Common myeloid progenitor, CD34-positive (primary cell): Measurements from ENCODE around the gene DLX1.
A peak's percentile ranks its signal among the peaks of the same experiment; 100 is the strongest.

Experiments used
- CTCF ChIA-PET: fragments of 350-600 bp; sonication (Branson Sonifier 250); formaldehyde crosslinking; loops from one replicate; lab custom pipeline; 2021; ENCODE audit warnings: antibody characterized with exemption; lab: Charles Lee
- POLR2A ChIA-PET: fragments of 350-600 bp; sonication (Branson Sonifier 250); formaldehyde crosslinking; loops from one replicate; lab custom pipeline; 2021; ENCODE audit warnings: antibody characterized with exemption; lab: Charles Lee
- DNase-seq, 3 donors: peaks; one replicate each; pipeline versions ENCODE4 v3.0.0 to v3.0.0-alpha.2; 2013
- H3K27ac ChIP-seq, 2 experiments: 1 replicate in 1 of 2; 2 replicates in 1 of 2; pipeline ENCODE4 v1.7.0; 2013; ENCODE audit warnings: inconsistent platforms in 2 of 2, low read length in 2 of 2, mild to moderate bottlenecking in 2 of 2, low read depth in 1 of 2, moderate library complexity in 1 of 2; ENCODE audit not compliant: severe bottlenecking in 2 of 2, insufficient read depth in 1 of 2, poor library complexity in 1 of 2
- H3K27me3 ChIP-seq, 5 experiments: replicated peaks in 2 of 5; 1 replicate in 3 of 5; 2 replicates in 2 of 5; pipeline versions ENCODE4 v1.6.1 to v1.7.0; 2013; ENCODE audit warnings: low read length in 4 of 5, mild to moderate bottlenecking in 2 of 5, moderate library complexity in 2 of 5, inconsistent platforms in 1 of 5; ENCODE audit not compliant: insufficient read depth in 5 of 5, control insufficient read depth in 4 of 5
- H3K36me3 ChIP-seq, 4 experiments: 1 replicate in 2 of 4; 2 replicates in 2 of 4; pipeline versions ENCODE4 v1.6.1 to v1.7.0; 2013; ENCODE audit warnings: low read length in 3 of 4, control low read depth in 1 of 4, mild to moderate bottlenecking in 1 of 4; ENCODE audit not compliant: control insufficient read depth in 4 of 4, insufficient read depth in 4 of 4
- H3K4me1 ChIP-seq, 4 experiments: 1 replicate in 3 of 4; 2 replicates in 1 of 4; pipeline versions ENCODE4 v1.6.1 to v1.7.1; 2013; ENCODE audit warnings: low read length in 3 of 4, mild to moderate bottlenecking in 3 of 4, control low read depth in 1 of 4, inconsistent platforms in 1 of 4, moderate library complexity in 1 of 4; ENCODE audit not compliant: control insufficient read depth in 4 of 4, insufficient read depth in 4 of 4; ENCODE audit errors: control extremely low read depth in 1 of 4
- H3K4me3 ChIP-seq, 7 experiments: 1 replicate in 4 of 7; 2 replicates in 3 of 7; pipeline versions ENCODE4 v1.5.1 to v1.7.0; 2013; ENCODE audit warnings: mild to moderate bottlenecking in 7 of 7, low read length in 6 of 7, moderate library complexity in 6 of 7, inconsistent platforms in 2 of 7, low read depth in 2 of 7, control low read depth in 1 of 7; ENCODE audit not compliant: insufficient read depth in 4 of 7, control insufficient read depth in 1 of 7; ENCODE audit errors: extremely low read depth in 1 of 7
- H3K9me3 ChIP-seq, 5 experiments: 1 replicate in 4 of 5; 2 replicates in 1 of 5; pipeline versions ENCODE4 v1.6.1 to v1.7.1; 2013; ENCODE audit warnings: low read length in 4 of 5, mild to moderate bottlenecking in 2 of 5, inconsistent platforms in 1 of 5, low read depth in 1 of 5, moderate library complexity in 1 of 5; ENCODE audit not compliant: control insufficient read depth in 4 of 5, insufficient read depth in 2 of 5; ENCODE audit errors: control extremely low read depth in 1 of 5
- WGBS: methylation state at CpG from one replicate; pipeline ENCODE4 v1.1.5; 2013; ENCODE audit not compliant: insufficient coverage; 5-methylcytosine and 5-hydroxymethylcytosine counted together

The DLX1 gene

DNA sequence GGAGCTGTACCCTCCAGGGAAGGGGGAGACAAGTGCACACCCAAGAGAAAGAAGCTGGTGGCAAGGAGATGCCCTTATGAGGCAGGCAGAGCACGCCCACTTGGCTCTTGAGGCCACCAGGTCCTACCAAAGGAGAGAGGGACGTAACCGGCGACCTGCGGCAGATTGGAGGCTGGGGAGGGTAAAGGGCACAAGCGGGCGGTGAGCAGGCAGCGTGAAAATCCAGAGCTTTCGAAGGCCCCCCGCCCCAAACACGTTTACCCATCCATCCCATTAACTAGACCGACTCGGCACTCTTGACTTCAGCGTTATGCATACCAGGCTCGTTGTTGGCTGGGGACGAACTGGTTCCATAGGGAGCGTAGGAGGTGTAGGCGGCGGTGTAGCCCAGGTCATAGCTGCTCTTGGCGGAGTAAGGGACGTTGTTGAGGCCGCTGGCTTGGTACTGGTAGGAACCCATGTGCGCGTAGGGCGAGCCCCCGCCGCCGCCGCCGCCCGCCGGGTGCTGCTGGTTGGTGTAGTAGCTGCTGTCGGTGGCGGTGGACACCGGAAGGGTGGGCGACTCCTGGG lies 16.6 kb downstream of the DLX1 start:
- Histone ChIP-seq H3K9me3 (no peaks in the 10 kb centered on the region), H3K36me3 (no peaks in the 10 kb centered on the region), H3K27me3 (peaks cover 19 to 100% (median 64%) of the 10 kb centered on the region in 5 experiments), H3K4me1 (peaks cover 8 to 69% (median 66%) of the 10 kb centered on the region in 4 experiments), H3K4me3 (peak overlapping the region in 6 of 7 experiments; percentile 12 to 74 (median 64)), H3K27ac (no peak overlapping the region)
- ChIA-PET POLR2A (interaction anchor here (0.9 to 1.3 kb wide), 2 partner anchors 8 to 19 kb away, joined by 3 read pairs; no protein-coding TSS in a partner anchor), CTCF (interaction anchor here (1.0 to 11.5 kb wide), 5 partner anchors 12 to 502 kb away, joined by 3 to 128 read pairs (median 4); partner anchors contain the start of gene DLX1)
- DNase-seq: peak in 1 of 3 donors; percentile 56
- 2% methylated on average over 14 of the region's 36 CpGs for WGBS

DNA sequence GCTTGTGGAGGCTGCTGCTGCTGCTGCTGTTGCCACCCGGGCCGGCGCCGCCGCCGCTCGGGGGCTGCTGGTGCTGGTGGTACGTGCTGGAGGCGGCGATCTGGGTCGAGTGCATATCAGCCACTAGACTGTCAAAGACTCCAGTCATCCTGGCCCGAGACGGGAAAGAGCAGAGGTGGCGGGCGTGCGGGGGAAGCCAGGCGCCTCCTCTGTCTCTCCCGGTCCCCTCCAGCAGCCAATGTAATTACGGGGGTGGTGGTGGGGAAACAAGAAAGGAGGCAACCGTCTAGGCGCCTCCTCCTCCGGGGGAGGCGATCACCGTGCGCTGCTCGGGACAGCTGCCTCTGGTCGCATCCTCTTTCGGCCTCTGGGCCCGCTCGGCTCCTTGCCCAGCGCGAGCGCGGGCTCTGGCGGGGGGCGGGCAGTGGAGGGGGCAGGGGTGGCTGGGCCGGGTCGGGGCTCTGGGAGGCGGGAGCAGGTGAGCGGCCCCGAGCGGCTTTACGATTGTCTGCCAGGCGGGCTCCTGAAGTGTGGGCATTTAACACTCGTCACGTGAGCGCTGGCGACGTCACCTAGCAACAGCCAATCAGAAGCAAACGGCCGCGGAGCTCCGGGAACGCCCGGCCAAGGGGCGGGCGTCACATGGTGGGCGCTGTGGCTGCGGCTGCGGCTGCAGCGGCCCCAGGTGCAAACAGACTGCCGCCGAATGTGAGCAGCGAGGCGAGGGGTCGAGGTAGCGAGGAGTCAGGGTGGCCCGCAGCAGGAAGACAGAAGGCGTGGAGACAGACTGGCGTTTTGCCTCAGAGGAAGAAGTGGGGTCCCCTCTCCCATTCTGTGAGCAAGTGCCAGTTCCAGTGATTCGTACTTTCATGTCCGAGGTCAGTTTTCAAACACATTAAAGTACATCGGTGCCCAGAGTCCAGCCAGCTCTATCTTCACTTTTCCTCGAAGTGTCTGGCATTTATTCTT lies 17.4 kb downstream of the DLX1 start, which contains the start of gene DLX2:
Gene DLX2, minus strand, starts transcription at position 510 of the 969 bp plus-strand sequence. Its CDS starts 362 bp downstream, at position 148.
- DNase-seq: peak; percentile 82 to 86 (median 83)
- peaks cover 8 to 63% (median 62%) of the 10 kb centered on the region in 4 experiments for H3K4me1 ChIP-seq
- 0% methylated on average over 61 of the region's 74 CpGs for WGBS
- peaks cover 18 to 100% (median 61%) of the 10 kb centered on the region in 5 experiments for H3K27me3 ChIP-seq
- ChIA-PET CTCF (interaction anchor here (0.6 to 11.5 kb wide), 8 partner anchors 13 to 503 kb away, joined by 3 to 128 read pairs (median 4); partner anchors contain the start of gene DLX1), POLR2A (interaction anchor here (0.9 kb wide), 1 partner anchor 9 kb away, joined by 3 read pairs; no protein-coding TSS in a partner anchor)
- H3K4me3 ChIP-seq: peak within 1 kb of the TSS in 6 of 7 experiments; percentile 29 to 74 (median 64)
- no peak within 1 kb of the TSS for H3K27ac ChIP-seq
- H3K36me3 ChIP-seq: no peaks in the 10 kb centered on the region
- H3K9me3 ChIP-seq: no peaks in the 10 kb centered on the region

DNA sequence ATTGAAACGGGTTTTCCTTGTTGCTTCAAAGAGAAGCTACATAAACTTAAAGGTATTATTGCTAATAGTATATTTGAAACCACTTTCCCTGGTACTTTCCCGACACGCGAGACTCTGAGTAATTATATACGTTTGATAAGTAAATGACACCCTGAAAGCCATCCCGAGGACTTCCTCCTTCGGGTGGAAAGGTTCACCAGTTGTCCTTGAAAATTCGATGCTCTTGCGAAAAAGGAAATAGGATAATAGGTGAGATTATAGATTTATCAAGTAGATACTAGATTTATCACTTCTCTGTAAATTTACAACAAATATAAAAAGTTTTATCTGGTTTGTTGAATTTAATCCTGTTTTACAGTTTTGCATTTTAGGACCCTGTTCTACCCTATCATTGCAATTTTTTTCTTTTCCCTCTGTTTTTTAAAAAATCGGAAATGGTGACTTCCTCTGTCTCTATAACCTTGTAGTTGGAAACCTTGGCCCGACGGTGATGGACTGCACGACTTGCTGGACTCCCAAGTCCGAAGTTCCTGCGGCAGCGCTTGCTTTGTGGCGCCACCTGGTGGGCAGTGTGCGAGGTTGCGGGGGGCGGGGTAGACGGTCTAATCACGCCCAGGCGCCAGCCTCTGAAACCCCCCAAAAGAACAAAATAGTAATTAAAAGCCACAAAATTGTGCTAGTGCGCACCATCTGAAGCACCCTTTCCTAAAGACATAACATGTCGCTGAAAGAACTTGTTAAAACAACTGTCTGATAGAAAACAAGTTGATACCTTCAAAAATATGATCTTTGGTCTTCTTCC lies 18.4 kb downstream of the DLX1 start:
- CTCF ChIA-PET: interaction anchor here (0.6 to 11.5 kb wide), 17 partner anchors 8 to 409 kb away, joined by 3 to 128 read pairs (median 4); partner anchors contain the start of genes DLX1 and ITGA6
- Histone ChIP-seq H3K27me3 (peaks cover 8 to 100% (median 53%) of the 10 kb centered on the region in 5 experiments), H3K9me3 (no peaks in the 10 kb centered on the region), H3K36me3 (no peaks in the 10 kb centered on the region), H3K4me3 (peak overlapping the region in 5 of 7 experiments; percentile 63 to 74 (median 65)), H3K4me1 (peaks cover 8 to 70% (median 67%) of the 10 kb centered on the region in 4 experiments), H3K27ac (no peak overlapping the region)
- POLR2A ChIA-PET: no interaction called here
- DNase-seq: peak; percentile 68 to 82 (median 78)
- WGBS: under 1% methylated on average over 19 of the region's 25 CpGs

DNA sequence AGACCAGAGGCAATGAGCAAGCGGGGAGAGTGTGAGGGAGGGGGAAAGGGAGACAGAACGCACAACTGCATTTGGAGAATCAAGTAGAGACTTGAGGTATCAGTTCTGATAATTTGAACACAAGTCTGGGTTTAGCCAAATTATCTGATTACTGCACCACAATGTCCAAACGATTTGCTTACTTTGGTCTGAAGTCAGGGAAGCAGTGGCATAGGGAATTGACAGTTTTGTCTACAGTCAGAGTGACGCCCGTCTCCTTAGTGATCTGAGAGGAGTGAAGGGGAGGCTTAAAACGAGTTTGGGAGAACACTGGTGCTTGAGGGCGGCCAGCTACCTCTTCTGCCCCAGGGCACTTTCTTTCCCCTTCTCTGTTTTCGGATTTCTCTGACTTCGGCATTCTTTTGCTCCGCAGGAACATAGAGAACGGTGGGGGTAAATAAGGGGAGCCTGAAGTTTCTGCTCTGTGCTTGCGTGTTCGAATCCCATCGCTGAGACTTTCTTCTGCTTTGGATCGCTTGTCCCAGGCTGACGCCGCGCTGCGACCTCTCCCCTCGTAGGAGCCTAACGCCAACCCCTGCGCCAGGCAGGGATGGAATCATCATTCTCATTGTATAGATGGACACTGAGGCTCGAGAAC lies 20.3 kb downstream of the DLX1 start:
- DNase-seq: no peak
- H3K27ac ChIP-seq: no peak overlapping the region
- POLR2A ChIA-PET: no interaction called here

DNA sequence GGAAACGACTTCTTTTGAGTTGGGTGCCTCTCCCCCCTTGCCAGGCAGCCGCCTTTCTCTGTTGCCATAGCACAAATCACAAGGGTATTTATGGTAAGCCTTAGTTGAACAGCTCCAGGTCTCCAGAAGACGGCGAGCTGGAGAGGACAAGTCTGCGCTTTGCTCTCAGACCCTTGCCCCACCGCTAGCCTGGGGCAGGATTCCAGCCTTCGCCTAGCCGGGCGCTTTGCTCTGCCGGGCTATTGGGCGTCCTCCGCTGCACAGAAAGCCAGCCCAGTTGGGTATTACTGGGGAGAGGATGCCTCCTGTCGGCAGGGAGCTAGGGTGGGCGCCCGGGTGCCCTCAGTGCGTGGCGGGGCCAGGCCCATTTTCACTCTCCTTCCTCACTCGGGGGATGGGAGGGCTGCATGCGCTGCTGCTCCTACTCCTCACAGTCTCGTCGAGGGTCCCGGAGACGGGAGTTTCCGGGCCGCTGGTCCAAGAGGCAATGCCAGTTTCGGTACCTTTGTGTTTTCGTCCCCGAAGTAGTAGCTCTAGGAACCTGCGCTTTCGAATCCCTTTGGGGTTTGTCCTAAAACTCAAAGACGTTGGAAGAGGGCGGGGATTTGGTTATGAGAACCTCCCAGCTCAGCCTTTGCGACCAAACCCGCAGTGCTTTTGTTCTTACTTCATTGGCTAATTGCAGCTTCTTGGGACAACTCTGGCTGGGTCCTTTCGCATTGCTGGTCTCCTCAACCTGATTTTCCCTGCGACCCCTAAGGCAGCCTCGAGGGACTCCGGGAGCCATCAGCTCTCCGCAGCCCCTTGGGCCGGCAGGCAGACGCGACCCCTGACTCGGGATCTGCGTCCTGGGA lies 21.0 kb downstream of the DLX1 start:
- Histone ChIP-seq H3K27me3 (peaks cover 8 to 93% (median 43%) of the 10 kb centered on the region in 5 experiments), H3K4me3 (peak overlapping the region in 6 of 7 experiments; percentile 34 to 65 (median 47)), H3K4me1 (peaks cover 8 to 58% (median 50%) of the 10 kb centered on the region in 4 experiments), H3K27ac (no peak overlapping the region), H3K9me3 (no peaks in the 10 kb centered on the region), H3K36me3 (no peaks in the 10 kb centered on the region)
- CTCF ChIA-PET: interaction anchor here (0.6 to 11.5 kb wide), 18 partner anchors 11 to 943 kb away, joined by 3 to 128 read pairs (median 4); partner anchors contain the start of gene DLX1
- DNase-seq: peak; percentile 50 to 63 (median 56)
- POLR2A ChIA-PET: no interaction called here
- 2% methylated on average over 40 of the region's 44 CpGs for WGBS

More for the DNA sequence above, 20.3 kb downstream of the DLX1 start:
- CTCF ChIA-PET: interaction anchor here (0.6 to 11.5 kb wide), 16 partner anchors 10 to 942 kb away, joined by 3 to 128 read pairs (median 4); partner anchors contain the start of genes DLX1 and ITGA6
- Histone ChIP-seq H3K27me3 (peaks cover 8 to 98% (median 47%) of the 10 kb centered on the region in 5 experiments), H3K36me3 (no peaks in the 10 kb centered on the region), H3K4me3 (peak overlapping the region in 2 of 7 experiments; percentile 10 to 61), H3K4me1 (peaks cover 8 to 66% (median 57%) of the 10 kb centered on the region in 4 experiments), H3K9me3 (no peaks in the 10 kb centered on the region)
- 22% methylated on average over 15 of the region's 23 CpGs for WGBS
